GM18867 (cell line): ENCODE data around the gene BST2.

ENCODE experiments used
- ATAC-seq: cut with Tn5 transposase; IDR thresholded peaks from one replicate; pipeline ENCODE4 v1.9.1; 2021; ENCODE audit warnings: mild to moderate bottlenecking, moderate library complexity; ENCODE audit not compliant: unreplicated experiment

Gene BST2

GRCh38 chr19:17405250-17406045, at the start of gene BST2:
TSS of gene BST2 (minus strand) at chr19:17405630. CDS start at chr19:17405575, 55 bp downstream.
- peak; percentile 72 for ATAC-seq

GRCh38 chr19:17454576-17455071, 49.2 kb upstream of the BST2 start:
- no peak for ATAC-seq

- ATAC-seq = no peak
Measured at GRCh38 chr19:17451820-17452219, 46.4 kb upstream of the BST2 start.

- no peak for ATAC-seq
Measured at GRCh38 chr19:17450264-17451075, 45.0 kb upstream of the BST2 start.

- no peak for ATAC-seq
Measured at GRCh38 chr19:17448131-17448967, 42.9 kb upstream of the BST2 start, which contains the start of gene TMEM221. TSS of gene TMEM221 (minus strand) at chr19:17448668. CDS start at chr19:17448462, 206 bp downstream.

- ATAC-seq = no peak
Measured at GRCh38 chr19:17447704-17448130, 42.3 kb upstream of the BST2 start.

- no peak for ATAC-seq
Measured at GRCh38 chr19:17445526-17446165, 40.2 kb upstream of the BST2 start.

- no peak for ATAC-seq
Measured at GRCh38 chr19:17441241-17442021, 36.0 kb upstream of the BST2 start.

GRCh38 chr19:17436874-17437267, 31.4 kb upstream of the BST2 start:
- no peak for ATAC-seq

- ATAC-seq = no peak
Measured at GRCh38 chr19:17436094-17436873, 30.9 kb upstream of the BST2 start.

GRCh38 chr19:17435218-17435617, 29.8 kb upstream of the BST2 start:
- no peak for ATAC-seq

- ATAC-seq = no peak
Measured at GRCh38 chr19:17431417-17431816, 26.0 kb upstream of the BST2 start.

- no peak for ATAC-seq
Measured at GRCh38 chr19:17429641-17430113, 24.2 kb upstream of the BST2 start.

GRCh38 chr19:17424743-17425365, 19.4 kb upstream of the BST2 start:
- ATAC-seq = no peak

GRCh38 chr19:17423429-17424208, 18.2 kb upstream of the BST2 start:
- ATAC-seq = no peak

- no peak for ATAC-seq
Measured at GRCh38 chr19:17421942-17422341, 16.5 kb upstream of the BST2 start.

GRCh38 chr19:17420475-17420924, 15.1 kb upstream of the BST2 start:
- peak; percentile 13 for ATAC-seq
